ENCODE results near the gene SLC12A2.
A peak's percentile ranks its signal among the peaks of the same experiment; 100 is the strongest.

Gene SLC12A2

GRCh38 chr5:128083033-128083810 is at the start of gene SLC12A2:
TSS of gene SLC12A2 (plus strand) at chr5:128083766. CDS start at chr5:128083955, 189 bp downstream.
- DNase-seq = peak; percentile 15

- no peak for DNase-seq
Observed at GRCh38 chr5:128035689-128036088, 47.9 kb upstream of the SLC12A2 start.

DNA sequence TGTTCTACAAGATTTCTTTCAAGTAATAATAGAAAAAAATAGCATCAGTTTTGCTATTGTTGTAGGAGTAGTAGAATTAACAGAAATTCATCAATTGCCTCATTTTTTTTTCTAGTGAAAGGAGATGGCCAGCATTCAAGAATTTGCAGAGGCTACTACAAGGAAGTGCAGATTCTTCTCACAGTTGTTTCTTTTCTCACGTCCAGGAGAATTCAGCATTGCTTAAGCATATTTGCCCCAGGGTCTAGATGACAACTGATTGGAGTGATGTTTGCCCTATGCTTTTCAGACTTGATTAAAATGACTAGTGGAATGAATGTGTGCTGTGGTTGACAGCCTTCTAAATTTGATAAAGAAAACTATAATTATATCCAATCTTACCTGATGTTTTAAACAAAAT is 46.6 kb upstream of the SLC12A2 start:
- DNase-seq = no peak

DNA sequence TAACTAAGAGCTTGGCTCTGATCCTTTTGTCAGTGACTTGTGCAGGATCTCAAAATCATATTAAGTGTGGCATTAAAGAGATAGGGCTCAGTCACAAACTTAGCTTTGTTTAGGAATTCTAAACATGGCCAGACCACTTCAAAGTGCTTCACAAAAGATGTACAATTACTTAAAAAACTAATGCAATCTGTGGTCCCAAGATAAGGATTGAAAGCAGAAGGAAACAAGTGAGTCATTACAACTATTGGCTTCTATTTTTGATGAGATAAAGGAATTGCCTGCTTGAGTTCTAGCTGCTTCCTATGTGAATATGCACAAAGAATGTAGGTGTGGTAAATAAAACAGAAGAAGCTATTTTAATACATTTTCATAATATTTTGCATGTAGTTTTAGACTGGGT is 44.9 kb upstream of the SLC12A2 start:
- no peak for DNase-seq

- no peak for DNase-seq
Observed at GRCh38 chr5:128040927-128041326, 42.6 kb upstream of the SLC12A2 start.

- DNase-seq = no peak
Observed at GRCh38 chr5:128052780-128053179, 30.8 kb upstream of the SLC12A2 start.

- no peak for DNase-seq
Observed at GRCh38 chr5:128053291-128053954, 30.1 kb upstream of the SLC12A2 start.

- no peak for DNase-seq
Observed at GRCh38 chr5:128060644-128061385, 22.8 kb upstream of the SLC12A2 start.

DNA sequence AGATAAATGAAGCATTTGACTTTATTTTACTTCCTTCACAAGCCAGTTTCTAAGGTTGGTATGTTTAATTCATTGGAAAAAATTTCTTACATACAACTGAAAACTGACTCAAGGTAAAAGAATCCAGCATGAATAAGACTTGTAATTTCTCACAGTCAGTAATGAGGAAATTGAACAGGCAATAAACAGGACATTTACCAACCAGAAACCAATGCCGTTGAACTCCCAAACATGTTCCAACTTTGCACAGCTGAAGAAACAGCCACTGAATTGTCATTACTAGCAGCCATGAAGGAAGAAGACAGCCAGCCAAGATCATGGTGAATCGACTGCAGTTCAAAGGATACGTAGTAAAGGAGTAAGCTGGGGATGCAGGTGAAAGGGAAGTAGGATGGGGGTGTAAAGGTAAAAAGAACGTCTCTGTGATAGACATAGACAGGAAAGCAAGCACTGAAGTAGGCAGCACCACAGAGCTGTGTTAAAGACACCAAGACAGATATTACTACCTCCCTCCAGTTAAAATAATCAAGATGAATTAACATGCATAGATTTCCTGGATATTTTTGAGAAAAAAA is 21.3 kb upstream of the SLC12A2 start:
- no peak for DNase-seq

DNA sequence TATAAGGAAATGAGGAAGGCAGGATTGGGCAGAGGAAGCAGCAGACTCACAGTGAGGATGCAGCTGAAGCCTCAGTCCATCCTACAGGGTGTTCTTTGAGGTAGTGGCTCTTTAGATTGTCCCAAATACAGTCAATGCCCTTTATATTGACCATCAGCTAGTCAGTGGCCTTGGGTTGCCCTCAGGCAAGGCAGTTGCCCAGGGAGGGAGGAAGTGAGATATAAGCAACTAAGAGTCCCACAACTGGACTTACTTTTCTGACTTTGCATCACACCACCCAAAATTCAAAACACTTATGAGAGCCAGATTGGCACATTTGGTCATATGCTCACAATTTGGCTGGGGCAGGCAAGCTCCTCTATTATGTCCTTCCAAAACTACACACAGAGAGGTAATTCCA is 9.4 kb upstream of the SLC12A2 start:
- no peak for DNase-seq

- DNase-seq = no peak
Observed at GRCh38 chr5:128074953-128075352, 8.6 kb upstream of the SLC12A2 start.

DNA sequence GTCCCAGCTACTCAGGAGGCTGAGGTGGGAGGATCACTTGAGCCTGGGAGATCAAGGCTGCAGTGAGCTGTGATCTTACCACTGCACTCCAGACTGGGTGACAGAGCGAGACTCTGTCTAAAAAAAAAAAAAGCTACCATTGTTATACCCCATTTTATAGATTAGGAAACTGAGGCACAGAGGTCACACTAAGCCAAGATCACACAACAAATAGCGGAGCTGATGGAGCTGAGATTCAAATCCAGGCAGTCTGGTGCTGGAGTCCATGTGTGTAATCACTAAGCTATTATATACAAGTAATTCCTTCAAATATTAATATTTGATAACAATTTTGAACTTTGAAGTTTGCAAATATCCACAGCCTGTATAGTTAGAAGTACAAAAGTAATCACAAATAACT is 6.0 kb upstream of the SLC12A2 start:
- DNase-seq = no peak

DNA sequence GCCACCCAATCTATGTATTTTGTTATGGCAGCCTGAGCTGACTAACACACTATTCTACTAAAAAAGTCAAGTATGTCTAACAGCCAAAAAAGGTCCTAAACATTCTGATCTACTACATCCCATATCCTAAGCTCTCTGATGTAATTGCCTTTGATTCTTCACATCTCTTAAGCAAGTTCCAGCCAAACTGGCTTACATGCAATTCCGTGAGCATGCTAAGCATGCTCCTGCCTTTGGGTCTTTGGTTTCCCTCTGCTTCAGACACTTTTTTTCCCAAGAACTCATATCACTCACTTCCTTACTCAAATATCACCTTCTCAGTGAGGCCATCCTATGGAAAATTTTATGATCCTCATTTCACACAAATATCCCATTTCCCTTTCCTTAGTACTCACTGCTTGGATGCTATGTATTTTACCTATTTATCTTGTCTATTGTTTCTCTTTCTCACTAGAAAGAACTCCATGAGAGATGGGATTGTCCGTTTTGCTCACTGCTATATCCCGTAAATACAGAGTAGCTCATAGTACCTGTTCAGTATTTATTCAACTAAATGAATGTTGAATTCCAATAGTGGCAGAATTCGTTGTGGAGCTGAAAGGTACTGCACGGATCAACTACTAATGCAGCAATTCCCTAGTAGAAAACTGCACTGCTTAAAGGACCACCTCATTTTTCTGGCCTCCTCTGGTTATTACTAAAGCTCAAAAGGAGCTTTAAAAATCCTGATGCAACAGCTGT is 2.3 kb upstream of the SLC12A2 start:
- no peak for DNase-seq

DNA sequence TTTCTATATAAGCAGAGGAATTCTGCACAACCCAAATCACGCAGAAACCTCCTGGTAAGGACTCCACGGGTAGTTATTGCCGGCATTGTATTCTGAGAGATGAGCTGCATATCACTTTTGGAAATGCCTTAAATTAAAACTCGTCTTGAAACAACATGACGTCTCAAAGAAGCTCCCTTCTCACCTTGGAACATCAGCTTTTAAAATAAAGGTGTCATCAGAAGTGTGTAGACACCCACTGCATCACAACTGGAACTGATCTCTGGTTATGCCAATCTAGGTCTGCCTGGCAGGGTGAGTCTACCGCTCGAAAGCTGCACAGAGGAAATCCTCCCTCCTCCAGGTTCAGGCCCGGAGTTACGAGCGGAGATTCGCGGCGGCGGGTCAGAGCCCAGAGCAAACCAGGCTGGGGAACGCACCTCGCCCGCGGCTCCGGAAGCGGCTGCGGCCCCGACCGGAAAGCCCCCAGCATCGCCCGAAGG is 974 bp upstream of the SLC12A2 start:
- DNase-seq = no peak

DNA sequence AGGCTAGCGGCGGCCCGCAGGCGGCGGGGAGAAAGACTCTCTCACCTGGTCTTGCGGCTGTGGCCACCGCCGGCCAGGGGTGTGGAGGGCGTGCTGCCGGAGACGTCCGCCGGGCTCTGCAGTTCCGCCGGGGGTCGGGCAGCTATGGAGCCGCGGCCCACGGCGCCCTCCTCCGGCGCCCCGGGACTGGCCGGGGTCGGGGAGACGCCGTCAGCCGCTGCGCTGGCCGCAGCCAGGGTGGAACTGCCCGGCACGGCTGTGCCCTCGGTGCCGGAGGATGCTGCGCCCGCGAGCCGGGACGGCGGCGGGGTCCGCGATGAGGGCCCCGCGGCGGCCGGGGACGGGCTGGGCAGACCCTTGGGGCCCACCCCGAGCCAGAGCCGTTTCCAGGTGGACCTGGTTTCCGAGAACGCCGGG is 253 bp downstream of the SLC12A2 start:
- DNase-seq = no peak

DNA sequence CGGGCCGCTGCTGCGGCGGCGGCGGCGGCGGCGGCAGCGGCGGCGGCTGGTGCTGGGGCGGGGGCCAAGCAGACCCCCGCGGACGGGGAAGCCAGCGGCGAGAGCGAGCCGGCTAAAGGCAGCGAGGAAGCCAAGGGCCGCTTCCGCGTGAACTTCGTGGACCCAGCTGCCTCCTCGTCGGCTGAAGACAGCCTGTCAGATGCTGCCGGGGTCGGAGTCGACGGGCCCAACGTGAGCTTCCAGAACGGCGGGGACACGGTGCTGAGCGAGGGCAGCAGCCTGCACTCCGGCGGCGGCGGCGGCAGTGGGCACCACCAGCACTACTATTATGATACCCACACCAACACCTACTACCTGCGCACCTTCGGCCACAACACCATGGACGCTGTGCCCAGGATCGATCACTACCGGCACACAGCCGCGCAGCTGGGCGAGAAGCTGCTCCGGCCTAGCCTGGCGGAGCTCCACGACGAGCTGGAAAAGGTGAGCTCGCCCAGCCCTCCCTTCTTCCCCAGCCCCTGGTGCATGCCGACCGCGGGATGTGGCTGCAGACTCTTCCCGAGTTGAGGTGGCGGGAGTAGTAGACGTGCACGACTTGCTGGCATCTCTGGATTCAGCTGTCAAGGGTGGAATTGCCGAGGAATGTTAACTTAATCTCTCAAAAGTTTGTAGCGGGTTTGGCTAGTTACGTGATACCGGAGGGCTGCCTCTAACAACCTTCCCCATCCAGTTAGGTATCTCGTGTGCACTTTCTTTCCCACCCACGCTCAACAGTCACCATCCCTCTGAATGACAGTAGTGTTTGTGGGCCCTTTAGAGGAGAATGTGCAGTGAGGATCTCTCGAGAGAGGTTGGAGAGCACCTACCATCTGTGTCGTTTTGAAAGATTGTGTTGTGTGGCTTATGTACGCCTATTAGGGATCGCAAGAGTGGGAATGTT is 932 bp downstream of the SLC12A2 start:
- DNase-seq = no peak

- DNase-seq = no peak
Observed at GRCh38 chr5:128085413-128085812, 1.8 kb downstream of the SLC12A2 start.

- DNase-seq = no peak
Observed at GRCh38 chr5:128091579-128091978, 8.0 kb downstream of the SLC12A2 start.

DNA sequence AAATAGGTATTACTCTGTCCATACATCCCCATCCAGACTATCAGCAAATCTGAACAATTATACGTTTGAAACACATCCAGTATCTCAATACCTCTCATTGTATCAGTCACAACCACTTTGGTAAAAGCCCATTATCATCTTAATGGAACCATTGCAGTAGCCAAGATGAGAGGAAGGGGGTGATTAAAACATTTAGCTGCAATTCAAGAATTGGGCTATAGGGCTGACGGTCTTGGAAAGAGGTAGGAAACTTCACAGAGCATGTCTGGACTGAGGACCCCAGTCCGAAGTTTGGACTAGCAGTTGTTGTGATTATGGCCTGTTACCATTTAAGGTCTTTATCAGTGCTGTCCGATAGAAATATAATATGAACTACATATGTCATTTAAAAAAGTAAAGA is 8.6 kb downstream of the SLC12A2 start:
- DNase-seq = no peak

- DNase-seq = no peak
Observed at GRCh38 chr5:128093368-128093767, 9.8 kb downstream of the SLC12A2 start.

DNA sequence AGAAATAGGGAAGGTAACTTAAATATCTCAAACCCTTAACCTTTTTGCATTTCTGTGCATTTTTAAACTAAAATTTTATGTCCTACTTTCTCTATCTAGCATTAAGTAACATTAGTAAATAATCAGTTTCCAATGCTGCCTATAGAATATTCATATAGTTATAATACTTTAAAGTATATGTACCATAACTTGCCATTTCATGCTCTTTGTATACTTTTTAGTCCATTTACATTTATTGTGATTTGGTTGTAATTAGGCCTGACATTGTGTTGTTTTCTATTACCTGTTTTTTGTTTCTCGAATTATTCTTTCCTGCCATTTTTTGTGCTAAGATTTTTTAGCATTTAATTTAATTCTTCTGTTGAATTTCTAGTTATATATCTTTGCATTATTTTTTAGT is 13.7 kb downstream of the SLC12A2 start:
- DNase-seq = no peak
